Thyroid gland (tissue), 4 donors: ENCODE results near the gene SDCCAG8.

ENCODE experiments used
- CTCF ChIP-seq, 6 experiments: fragments of 200-600 bp in 3 of 6; fragments of 450-650 bp in 3 of 6; sonication (generic) in 3 of 6; IDR thresholded peaks; one replicate each; pipeline ENCODE4 v1.5.1; 2016 to 2019; ENCODE audit warnings: antibody characterized with exemption in 6 of 6, mild to moderate bottlenecking in 2 of 6, inconsistent platforms in 1 of 6, moderate library complexity in 1 of 6
- POLR2A ChIP-seq, 2 donors: fragments of 450-650 bp; IDR thresholded peaks; one replicate each; pipeline ENCODE4 v1.6.1; 2017; ENCODE audit warnings: antibody characterized with exemption in 2 of 2, mild to moderate bottlenecking in 2 of 2, moderate library complexity in 1 of 2

- TF ChIP-seq POLR2A (IDR thresholded peaks at IDR 0.05) = no peak
- no peak for TF ChIP-seq CTCF (IDR thresholded peaks at IDR 0.05)
Observed at GRCh38 chr1:243246916-243247315, 8.9 kb upstream of the SDCCAG8 start.
